Kidney (tissue), 14 donors: ENCODE data around the gene AIFM3. TPM values are rescaled to one million over a fixed set of nuclear protein-coding genes. Genes with fewer than 3 reads are reported as not detected.

Experiments
- DNase-seq, 5 donors: peaks; one replicate each; pipeline ENCODE4 v3.0.0-alpha.2; 2013 to 2020
- FAIRE-seq: peaks from 2 replicates; lab custom pipeline; 2012; peaks lifted over from hg19 to GRCh38; lab: Jason Lieb, UNC
- H3K27ac ChIP-seq, 2 donors: one replicate each; pipeline ENCODE4 v1.7.0; 2013; ENCODE audit warnings: low read depth in 2 of 2, low read length in 2 of 2, inconsistent platforms in 1 of 2
- H3K27me3 ChIP-seq: one replicate; pipeline ENCODE4 v1.7.1; 2013; ENCODE audit warnings: low read length, inconsistent platforms; ENCODE audit not compliant: control insufficient read depth, insufficient read depth
- H3K36me3 ChIP-seq, 3 donors: one replicate each; pipeline versions ENCODE4 v1.7.0 to v1.7.1; 2013; ENCODE audit warnings: low read length in 3 of 3, control low read depth in 1 of 3, inconsistent platforms in 1 of 3; ENCODE audit not compliant: insufficient read depth in 3 of 3, control insufficient read depth in 2 of 3
- H3K4me1 ChIP-seq, 3 donors: one replicate each; pipeline versions ENCODE4 v1.7.0 to v1.7.1; 2013; ENCODE audit warnings: low read length in 3 of 3, inconsistent platforms in 1 of 3, low read depth in 1 of 3; ENCODE audit not compliant: control insufficient read depth in 2 of 3, insufficient read depth in 2 of 3
- H3K4me3 ChIP-seq, 3 donors: one replicate each; pipeline versions ENCODE4 v1.7.0 to v1.8.1; 2013; ENCODE audit warnings: low read length in 3 of 3, control low read depth in 1 of 3, inconsistent platforms in 1 of 3
- H3K9ac ChIP-seq, 3 donors: one replicate each; pipeline versions ENCODE4 v1.7.0 to v1.7.1; 2013; ENCODE audit warnings: low read length in 3 of 3, control low read depth in 1 of 3, inconsistent platforms in 1 of 3
- H3K9me3 ChIP-seq, 3 donors: one replicate each; pipeline versions ENCODE4 v1.7.0 to v1.7.1; 2013; ENCODE audit warnings: low read length in 3 of 3, control low read depth in 1 of 3, inconsistent platforms in 1 of 3; ENCODE audit not compliant: control insufficient read depth in 2 of 3, insufficient read depth in 1 of 3
- intact Hi-C: fragments of 100-400 bp; cut with DNase I; formaldehyde crosslinking; loops from one replicate; pipeline ENCODE4 v1.11.1; 2022
- polyA plus RNA-seq: library from polyadenylated mRNA; stranded (reverse); fragments of 350-450 nt; fragmentation: Illumina TruSeq; extraction: RNeasy Lipid Tissue Mini Kit (QIAGEN cat#74804); gene quantifications from one replicate; pipeline ENCODE4 v1.2.3, GENCODE V29; 2014; ENCODE audit warnings: low read depth, low replicate concordance; ENCODE audit not compliant: insufficient read depth
- total RNA-seq: library from RNA; stranded (reverse); fragmentation: NEBNext Ultra II Directional; extraction: Animal tissue kit (Norgen Biotek cat#: 25700); gene quantifications from one replicate; pipeline ENCODE4 v1.2.1, GENCODE V29; 2021
- TF ChIP-seq, protein P1 (sequence below): IDR thresholded peaks from 3 replicates; pipeline ENCODE4 v1.5.1; 2012; ENCODE audit warnings: mild to moderate bottlenecking, moderate library complexity, borderline replicate concordance; ENCODE audit not compliant: insufficient read depth; ENCODE audit errors: extremely low read depth
- donor health status: control.
- donor health status: control.
- donor health status: control.
- donor health status: control.
- donor health status: control.
- donor health status: DM: yes; HTN: yes; CAD: no.
- donor health status: Normal renal cell carcinoma (clear cell type).

The AIFM3 gene
- total and polyA plus RNA-seq, 2 donors from 2014 or later = 3.1 to 4.4 TPM

DNA sequence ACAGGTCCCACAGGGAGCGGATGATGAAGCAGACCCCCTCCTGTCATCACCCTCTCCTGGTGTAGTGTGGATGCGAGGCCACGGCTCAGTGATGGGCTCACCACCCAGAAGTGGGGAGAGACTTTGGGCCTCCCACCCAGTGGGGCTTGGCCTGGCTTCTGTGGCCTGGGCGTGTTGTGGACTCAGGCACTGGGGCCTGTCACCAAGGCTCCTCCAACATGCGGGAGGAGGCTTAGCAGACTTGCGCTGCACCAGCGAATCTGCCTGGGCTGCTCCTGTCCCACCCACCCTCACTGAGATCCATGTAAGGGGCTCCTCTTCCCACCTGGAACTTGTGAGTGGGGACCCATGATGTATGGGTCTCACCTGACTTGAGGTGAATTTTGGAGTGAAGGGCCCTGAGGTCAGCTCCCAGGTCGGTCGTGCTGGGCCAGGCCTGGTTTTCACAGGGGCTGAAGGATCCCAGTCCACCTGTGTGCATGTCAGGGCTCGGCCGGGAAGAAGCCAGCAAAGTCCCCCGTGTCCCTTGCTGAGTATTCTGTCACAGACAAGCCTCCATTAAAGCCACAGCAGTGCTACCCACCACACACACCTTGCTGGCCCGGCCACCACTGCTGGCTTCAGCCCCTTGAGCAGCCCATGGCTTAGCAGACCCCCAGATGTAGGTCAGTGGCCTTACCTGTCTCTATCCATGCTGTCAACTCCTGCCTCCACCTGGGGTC is 30.6 kb downstream of the AIFM3 start:
- Histone ChIP-seq H3K4me3 (no peak overlapping the region), H3K27ac (no peak overlapping the region), H3K36me3 (peaks cover 0 to 9% (median 5%) of the 10 kb centered on the region in 3 donors), H3K9me3 (no peaks in the 10 kb centered on the region), H3K4me1 (peaks cover 0 to 17% (median 4%) of the 10 kb centered on the region in 3 donors), H3K9ac (no peak overlapping the region), H3K27me3 (no peaks in the 10 kb centered on the region)
- intact Hi-C loops = no loop called here
- DNase-seq (peak in 1 of 5 donors; percentile 65), FAIRE-seq (no peak)
- TF ChIP-seq, protein P1, sequence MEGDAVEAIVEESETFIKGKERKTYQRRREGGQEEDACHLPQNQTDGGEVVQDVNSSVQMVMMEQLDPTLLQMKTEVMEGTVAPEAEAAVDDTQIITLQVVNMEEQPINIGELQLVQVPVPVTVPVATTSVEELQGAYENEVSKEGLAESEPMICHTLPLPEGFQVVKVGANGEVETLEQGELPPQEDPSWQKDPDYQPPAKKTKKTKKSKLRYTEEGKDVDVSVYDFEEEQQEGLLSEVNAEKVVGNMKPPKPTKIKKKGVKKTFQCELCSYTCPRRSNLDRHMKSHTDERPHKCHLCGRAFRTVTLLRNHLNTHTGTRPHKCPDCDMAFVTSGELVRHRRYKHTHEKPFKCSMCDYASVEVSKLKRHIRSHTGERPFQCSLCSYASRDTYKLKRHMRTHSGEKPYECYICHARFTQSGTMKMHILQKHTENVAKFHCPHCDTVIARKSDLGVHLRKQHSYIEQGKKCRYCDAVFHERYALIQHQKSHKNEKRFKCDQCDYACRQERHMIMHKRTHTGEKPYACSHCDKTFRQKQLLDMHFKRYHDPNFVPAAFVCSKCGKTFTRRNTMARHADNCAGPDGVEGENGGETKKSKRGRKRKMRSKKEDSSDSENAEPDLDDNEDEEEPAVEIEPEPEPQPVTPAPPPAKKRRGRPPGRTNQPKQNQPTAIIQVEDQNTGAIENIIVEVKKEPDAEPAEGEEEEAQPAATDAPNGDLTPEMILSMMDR = no peak

DNA sequence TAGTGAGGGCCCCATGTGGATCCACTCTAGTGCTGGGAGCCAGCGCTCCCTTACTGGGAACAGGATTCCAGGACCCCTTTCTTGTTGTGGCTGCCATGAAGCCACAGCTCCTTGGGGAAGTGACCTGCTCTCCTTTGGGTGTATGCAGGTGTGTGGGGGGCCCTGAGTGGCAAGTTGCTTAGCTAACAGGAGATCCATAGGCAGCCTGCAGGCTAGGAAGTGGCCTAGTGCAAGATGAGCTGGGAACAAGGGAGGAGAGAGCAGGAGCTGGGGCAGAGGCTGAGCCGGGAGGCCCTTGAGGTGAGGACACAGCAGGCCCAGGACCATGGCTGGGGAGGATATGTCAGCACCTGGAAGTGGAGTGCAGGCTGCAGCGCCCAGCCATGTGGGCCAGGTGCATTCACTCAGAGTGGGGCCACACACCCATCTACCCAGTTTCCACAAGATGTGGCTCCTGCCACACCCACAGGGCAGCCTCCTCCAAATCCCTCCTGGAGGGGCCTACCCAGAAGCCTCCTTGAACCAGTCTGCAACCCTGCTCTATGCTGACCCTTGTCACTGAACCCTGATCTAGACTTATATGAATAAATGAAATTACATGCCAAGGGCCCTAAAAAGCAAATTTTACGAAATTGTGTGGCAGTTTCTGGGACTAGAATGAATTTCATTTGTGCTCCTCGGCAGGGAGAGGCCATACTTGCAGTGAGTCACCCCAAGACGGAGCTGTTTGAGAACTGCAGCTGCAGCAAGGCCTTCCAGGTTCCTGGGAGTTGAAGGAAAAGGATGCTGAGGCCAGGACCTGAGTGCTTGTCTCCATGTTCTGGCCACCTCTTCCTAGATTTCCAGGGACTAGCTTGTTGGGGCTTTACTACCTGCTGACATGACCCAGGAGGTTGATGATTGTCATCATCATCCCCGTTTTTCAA is 31.6 kb downstream of the AIFM3 start:
- H3K4me3 ChIP-seq = no peak overlapping the region
- intact Hi-C loops = no loop called here
- DNase-seq (peak in 1 of 5 donors; percentile 61), FAIRE-seq (no peak)
- no peak overlapping the region for H3K9ac ChIP-seq
- no peaks in the 10 kb centered on the region for H3K27me3 ChIP-seq
- H3K9me3 ChIP-seq = no peaks in the 10 kb centered on the region
- TF ChIP-seq, protein P1 = no peak
- H3K4me1 ChIP-seq = peaks cover 0 to 24% (median 4%) of the 10 kb centered on the region in 3 donors
- no peak overlapping the region for H3K27ac ChIP-seq
- H3K36me3 ChIP-seq = peaks cover 0 to 9% (median 5%) of the 10 kb centered on the region in 3 donors

DNA sequence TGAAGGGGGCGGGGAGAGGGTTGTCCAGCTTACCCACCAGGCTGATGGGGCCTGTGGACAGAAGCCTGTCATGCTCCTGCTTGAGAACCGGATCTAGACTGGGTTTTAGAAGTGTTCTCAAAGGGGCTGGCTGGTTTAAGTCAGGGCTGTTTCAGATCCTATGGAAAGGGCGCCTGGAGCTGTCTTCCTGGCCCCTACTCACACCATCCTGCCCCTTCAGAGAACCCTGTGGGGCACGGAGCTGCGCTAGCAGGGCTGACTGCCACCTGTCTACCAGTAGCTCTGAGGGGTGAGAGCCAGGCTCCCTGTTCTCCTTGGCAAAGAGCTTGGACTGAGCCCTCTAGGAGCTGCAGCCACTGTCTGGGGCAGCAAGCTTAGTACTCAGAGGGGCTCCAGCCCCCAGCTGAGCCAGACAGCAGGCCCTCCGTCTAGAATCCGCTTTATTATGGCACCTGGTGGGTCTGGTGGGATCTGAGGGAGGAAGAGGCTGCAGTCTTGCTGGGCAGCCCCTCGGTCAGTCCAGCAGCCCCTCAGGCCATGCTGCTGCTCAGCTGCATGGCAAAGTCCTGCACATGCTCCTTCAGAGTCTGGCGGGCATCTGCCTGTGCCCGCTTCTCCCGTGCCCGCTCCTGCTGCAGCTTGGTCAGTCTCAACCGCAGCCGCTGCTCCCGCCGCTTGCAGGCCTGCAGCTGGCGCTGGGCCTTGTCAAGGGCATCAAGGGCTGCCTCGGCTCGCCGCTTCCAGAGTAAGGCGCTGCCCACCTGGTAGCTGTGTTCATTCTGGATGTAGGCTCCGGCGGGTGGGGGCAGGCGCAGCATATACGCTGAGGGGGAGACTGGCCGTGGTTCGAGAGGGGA is 32.5 kb downstream of the AIFM3 start:
- no peaks in the 10 kb centered on the region for H3K27me3 ChIP-seq
- FAIRE-seq (no peak), DNase-seq (peak in 2 of 5 donors; percentile 10 to 80)
- H3K9ac ChIP-seq = no peak overlapping the region
- intact Hi-C loops = no loop called here
- TF ChIP-seq, protein P1 = no peak
- H3K4me3 ChIP-seq = no peak overlapping the region
- H3K27ac ChIP-seq = no peak overlapping the region
- peaks cover 0 to 27% (median 4%) of the 10 kb centered on the region in 3 donors for H3K4me1 ChIP-seq
- H3K36me3 ChIP-seq = peaks cover 0 to 9% (median 5%) of the 10 kb centered on the region in 3 donors
- H3K9me3 ChIP-seq = no peaks in the 10 kb centered on the region
